HPDE6-E6E7 (cell line): ENCODE results near the gene IGFL2.
A peak's percentile ranks its signal among the peaks of the same experiment; 100 is the strongest.
"Not testable (repeated sequence)": the region's sequence is repeated elsewhere in the genome, so short reads cannot be mapped to it uniquely, and the experiment has no call there.

Experiments used
- DNase-seq: peaks from one replicate; pipeline ENCODE4 v3.0.0; 2011; ENCODE audit warnings: missing footprints; ENCODE audit errors: extremely low spot score

The IGFL2 gene

DNA sequence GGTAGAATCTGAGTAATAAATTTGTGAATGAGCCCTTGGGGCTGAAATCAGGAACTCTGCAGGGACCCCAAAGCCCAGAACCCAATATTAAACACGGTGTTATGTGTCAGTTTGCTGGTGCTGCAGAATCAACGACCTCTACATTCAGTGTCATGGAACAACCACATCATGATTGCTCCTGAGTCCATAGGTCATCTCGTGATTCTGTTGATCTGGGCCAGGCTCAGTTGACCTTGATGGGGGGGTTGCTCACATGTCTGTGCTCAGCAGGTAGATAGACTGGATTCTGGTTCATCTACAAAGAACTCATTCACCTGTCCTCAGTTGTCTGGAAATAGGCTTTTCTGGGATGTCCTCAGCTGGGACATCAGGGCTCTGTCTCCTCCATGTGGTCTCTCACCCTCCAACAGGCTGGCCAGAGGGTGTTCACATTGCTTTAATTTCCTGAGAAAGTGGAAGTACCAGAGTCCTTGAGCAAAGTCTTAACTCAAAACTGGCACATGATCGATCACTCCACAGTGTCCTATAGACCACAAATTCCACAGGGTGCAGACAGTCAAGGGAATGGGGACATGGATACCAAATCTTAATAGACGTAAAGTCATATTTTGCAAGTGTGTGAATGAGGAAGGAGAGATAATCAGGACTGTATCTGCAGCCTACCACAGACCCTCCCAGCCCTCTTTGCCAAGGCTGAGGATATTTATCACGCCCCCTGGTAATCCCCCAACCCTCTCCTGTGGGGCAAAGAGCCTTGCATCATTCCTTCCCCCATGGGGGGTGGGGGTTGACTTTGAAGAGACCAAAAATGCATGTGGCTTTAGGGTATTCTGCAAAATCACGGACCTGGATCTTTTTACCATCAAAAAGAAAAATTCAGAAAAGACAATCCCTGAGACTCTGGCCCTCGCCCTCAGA is 42.2 kb downstream of the IGFL2 start:
- DNase-seq = no peak

DNA sequence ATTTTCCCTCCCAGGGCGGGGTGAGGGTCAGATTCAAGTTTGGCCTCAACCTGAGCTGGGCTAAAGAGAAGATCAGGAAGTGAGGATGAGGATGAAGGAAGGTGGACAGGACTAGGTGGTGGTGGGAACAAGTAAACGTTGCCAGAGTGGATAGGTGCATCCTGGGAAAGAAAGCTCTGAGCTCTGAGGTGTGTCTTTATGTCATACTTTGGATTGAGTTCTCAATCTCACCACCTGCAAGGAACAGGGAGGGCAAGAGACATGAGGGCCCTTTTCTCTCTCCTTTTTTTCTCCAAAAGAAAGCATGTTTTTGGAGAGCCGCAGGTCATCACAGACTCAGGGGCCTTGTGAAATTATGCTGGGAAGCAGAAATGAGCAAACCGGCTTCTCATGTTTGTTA is 43.3 kb downstream of the IGFL2 start:
- DNase-seq = no peak

DNA sequence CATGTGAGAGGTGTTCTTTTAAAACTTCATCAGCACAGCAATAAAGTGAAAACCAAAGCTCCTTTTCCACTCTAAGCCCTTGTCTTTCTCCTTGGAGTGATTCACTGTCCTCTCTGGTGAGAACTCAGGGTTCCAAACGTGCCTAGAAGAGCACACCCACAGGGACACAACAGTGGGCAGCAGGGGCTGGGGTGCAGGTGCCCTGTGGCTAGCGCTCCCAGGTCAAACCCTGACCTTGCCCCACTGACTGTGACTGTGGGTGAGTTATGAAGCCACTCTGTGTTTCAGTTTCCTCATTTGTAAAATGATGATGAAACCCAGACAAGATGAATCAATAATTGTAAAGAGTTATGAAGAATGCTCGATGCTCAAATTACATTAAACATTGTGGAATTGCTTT is 43.9 kb downstream of the IGFL2 start:
- DNase-seq = no peak

DNA sequence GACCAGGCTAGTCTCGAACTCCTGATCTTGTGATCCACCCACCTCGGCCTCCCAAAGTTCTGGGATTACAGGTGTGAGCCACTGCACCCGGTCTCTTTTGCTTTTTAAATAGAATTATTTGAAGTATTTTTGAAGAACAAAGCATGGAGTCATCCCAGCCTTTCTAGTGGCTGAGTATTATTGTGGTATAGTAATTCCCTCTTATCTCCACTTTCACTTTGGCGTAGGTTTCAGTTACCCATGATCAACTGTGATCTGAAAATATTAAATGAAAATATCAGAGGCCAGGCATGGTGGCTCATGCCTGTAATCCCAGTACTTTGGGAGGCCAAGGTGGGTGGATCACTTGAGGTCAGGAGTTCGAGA is 44.6 kb downstream of the IGFL2 start:
- not testable (repeated sequence) for DNase-seq

DNA sequence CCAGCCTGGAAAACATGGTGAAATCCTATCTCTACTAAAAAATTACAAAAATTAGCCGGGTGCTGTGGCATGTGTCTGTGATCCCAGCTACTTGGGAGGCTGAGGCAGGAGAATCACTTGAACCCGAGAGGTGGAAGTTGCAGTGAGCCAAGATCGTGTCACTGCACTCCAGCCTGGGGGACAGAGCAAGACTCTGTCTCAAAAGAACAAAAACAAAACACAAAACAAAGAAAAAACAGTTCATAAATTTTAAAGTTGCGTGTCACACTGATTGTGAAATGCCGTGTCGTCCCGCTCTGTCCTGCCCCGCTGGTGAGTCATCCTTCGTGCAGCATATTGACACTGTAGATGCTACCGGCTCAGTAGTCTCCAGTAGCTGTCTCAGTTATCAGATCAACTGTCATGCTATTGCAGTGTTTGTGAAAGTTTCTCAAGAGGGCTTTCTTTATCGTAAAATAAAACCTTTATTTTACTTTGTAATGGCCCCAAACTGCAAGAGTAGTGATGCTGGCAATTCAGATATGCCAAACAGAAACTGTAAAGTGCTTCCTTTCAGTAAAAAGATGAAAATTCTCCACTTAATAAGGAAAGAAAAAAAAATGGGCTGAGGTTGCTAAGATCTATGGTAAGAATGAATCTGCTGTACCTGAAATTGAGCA is 45.1 kb downstream of the IGFL2 start:
- DNase-seq = peak; percentile 77

DNA sequence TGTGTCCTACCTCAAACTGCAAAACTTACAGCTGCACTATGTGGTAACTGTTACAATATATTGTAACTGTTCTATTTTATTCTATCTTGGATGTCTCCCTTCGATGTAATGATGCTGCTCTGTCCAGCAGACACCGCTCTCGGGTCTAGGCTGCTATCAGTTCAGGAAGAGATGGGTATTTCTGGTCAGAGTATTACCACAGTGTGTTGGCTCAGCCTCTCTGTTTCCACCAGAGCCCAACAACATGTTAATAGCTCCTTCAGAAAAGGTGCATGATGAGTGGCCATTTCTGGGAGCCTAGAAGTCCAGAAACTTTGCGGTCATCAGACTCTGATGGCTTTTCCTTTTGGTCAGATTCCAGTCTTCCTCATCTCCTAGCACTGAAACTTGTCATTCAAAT is 45.6 kb downstream of the IGFL2 start:
- DNase-seq = no peak

DNA sequence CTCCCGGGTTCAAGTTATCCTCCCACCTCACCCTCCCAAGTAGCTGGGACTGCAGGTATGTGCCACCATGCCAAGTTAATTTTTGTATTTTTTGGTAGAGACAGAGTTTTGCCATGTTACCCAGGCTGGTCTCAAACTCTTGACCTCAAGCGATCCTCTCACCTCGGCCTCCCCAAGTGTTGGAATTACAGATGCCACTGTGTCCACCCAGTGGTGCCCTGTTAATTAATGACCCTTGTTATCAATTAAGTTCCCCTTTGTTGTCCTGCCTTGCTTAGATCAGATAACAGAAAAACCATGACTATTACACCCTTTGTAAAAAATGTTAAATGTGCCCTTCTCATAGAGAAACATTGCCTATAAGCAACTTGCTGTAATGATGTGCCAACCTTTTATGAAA is 47.1 kb downstream of the IGFL2 start:
- DNase-seq = no peak

DNA sequence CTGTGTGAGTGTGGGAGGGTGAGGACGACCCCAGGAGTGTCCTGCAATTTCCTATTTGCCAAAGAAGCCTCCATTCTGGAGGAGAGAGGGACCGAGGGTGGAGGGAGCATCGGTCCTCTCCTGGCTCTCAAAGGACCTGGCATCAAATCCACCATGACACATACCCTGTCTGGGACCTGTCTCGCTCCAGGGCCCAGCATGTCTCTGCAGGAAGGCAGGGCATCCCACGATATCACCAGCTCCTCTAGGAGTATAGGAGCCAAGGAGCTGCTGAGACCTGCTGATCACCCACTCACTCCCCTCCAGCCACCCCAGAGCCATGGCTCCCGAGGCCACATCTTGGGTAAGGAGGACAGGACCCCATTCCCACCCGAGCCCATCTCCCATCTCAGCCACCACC is 47.9 kb downstream of the IGFL2 start:
- not testable (repeated sequence) for DNase-seq

DNA sequence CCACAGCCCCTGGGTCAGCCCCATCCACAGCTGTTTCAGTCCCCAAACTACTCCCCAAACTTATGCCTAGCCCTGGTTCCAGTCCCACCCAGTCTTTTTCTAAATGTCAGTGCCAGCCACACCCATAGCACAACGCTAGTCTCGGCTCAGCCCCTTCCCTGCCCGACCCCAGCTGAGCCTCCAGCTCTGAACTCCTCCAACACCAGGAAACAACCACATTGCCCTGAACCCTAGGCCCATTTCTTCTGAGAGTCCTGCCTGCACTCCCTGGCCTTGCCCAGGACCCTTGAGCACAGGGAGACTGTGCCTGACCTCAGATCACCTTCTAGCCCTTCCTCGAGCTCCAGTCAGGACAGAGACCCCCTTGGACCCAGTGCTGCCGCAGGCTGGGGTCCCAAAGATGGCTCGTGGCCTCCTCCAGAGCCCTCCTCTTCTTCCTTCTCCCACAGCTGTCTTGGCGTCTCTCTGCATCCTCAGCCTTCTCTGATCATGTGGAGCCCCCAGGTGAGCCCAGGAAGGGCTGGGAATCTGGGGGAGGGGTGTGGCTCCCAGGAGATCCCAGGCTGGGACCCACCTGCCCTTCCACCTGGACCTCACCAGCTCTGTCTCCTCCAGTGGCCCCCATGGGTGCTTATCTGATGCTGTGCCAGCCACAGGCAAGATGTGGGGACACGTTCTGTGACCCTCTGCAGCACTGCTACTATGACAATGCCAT is 48.5 kb downstream of the IGFL2 start:
- no peak for DNase-seq

DNA sequence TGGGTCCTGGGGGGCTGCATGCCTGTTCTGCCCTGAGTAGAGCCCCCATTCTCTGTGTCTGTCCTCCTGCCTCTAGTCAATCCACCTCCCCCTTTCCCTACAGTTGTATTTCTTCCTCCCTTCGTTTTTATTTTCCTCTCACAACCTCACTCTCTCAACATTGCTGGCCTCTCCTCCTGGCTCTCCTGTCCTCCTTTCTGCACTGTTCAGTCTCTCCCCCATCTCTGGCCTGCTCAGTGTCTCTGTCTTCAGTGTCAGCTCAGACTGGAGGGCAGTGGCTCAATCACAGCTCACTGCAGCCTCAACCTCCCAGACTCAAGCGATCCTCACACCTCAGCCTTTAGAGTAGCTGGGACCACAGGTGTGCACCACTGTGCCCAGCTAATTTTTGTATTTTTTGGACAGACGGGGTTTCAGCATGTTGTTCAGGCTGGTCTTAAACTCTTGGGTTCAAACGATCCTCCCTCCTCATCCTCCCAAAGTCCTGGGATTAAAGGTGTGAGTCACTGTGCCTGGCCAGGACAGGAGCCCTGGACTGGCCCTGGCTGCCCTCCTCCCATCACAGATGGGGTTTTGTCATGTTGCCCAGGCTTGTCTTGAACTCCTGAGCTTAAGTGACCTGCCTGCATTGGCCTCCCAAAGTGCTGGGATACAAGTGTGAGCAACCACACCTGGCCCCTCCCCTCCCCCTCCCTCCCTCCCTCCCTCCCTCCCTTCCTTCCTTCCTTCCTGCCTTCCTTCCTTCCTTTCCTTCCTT is 49.5 kb downstream of the IGFL2 start:
- no peak for DNase-seq

DNA sequence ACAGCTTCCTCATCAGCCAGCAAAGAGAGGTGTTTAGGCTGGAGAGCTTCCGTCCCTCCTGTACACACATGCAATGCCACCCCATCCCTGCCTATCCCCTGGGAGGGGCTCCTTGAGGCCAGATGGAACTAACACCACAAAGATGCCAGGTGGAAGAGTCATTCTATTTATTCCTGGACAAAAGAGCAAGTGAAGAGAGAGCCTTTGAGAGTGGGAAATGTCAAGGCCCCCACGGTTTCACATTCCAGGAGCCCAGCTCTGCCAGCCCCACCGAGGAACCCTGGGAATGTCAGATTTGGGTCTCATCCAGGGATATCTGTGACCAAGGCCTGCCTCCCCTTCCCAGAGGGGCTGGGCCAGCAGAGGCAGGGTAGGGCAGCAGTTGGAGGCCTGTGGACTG is 50.7 kb downstream of the IGFL2 start:
- DNase-seq = peak; percentile 54

DNA sequence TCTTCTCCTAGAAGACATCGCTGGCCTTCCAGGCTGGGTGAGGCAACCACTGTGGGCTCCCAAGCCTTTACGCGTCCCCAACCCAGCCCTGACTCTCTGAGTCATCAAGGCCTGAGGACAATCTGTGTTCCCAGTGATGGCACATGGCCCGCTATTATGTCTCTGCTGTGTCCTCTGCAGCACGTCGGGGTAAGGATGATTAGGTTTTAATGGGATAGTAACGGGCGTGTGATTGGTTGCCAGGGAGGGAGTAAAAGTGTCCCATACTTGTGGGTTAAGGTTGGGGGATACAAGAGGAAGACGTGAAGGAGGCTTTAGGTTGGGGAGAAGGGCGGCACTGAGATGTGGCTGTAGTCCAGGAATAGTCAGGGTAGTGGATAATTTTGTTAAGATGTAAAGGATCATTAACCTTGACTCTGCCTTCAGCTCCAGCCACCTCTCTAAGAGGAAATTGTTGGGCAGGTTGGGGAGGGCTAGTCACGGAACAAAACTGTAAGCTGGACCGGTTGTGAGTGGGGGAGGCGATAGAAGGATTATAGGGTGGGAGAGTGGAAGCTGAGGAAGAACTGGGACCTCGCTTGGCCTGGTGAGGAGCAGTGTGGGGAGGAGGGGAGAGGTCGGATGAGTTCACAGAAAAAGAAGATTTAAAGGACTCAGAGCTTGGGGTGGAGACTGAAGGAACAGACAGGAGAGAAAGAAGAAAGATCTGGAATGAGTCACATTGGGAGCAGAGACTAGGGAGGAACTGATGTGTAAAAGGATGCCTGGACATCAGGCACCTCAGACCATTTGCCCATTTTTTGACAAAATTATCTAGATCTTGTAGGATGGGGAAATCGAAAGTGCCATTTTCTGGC is 53.6 kb downstream of the IGFL2 start:
- DNase-seq = no peak

DNA sequence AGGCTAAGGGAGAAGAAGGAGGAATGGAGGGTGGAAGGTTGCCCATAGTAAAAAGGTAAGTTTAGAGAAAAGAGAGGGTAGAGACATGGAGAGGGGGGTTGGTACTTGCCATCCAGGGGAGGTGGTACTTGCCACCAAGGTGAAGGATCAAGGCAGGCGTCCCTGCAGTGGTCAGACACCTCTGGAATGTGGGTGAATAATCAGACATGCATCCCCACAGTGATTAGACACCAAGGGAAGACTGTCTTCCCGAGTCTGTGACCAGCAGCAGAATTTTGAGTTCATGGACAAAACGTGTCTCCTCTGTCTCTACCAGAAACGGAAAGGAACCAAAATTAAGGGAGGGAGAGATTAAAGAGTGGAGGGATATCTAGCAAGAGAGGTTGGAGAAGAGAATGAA is 54.4 kb downstream of the IGFL2 start:
- no peak for DNase-seq

DNA sequence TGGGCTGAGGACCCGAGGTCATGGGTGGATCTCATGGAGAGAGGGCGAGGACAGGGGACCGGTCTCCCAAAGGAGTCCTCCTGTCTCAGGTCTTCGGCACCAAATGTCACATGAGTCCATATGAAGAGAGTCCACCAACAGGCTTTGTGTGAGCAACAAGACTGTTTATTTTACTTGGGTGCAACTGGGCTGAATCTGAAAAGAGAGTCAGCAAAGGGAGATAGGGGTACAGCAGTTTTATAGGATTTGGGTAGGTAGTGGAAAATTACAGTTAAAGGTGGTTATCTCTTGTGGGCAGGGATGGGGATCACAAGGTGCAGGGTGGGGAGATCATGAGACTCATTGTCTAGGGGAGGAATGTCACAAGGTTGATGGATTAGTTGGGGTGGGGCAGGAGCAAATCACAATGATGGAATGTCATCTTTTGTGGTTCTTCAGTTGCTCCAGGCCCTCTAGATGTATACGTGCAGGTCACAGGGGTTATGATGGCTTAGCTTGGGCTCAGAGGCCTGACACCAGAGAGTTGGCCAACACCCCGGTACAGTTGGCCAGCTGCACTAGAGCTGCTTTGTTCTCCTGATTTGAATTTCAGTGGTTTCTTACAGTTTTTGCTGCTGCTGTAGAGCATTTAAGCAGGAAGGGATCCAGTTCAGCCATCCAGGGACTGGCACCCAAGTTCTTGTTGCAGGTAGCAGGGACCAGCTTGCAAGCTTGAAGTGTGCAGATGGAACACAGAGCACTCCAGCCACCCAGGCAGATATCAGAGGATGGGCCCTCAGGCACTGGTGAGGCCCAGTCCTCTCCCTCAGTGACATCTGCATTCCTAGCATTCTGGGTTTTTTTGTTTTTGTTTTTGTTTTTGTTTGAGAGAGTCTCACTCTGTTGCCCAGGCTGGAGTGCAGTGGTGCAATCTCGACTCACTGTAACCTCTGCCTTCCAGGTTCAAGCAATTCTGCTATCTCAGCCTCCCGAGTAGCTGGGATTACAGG is 55.1 kb downstream of the IGFL2 start:
- no peak for DNase-seq

DNA sequence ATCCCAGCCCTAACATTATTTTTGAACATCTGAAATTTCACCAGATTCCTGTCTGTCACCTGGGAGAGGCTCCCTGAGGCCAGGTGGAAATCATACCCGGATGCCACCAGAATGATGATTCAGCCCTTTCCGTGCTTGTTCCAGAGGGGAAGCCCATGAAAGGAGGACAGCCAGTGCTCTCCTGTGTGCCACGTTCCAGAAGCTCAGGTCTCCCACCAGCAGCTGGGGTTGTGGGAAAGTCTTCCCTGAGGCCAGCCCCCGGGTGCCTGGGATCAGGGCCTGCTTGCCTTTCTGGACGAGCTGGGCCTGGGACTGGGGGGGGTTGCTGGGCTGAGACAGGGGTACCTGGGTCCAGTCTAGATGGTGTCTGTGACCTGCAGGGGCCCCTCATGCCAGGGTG is 56.0 kb downstream of the IGFL2 start:
- DNase-seq = no peak

DNA sequence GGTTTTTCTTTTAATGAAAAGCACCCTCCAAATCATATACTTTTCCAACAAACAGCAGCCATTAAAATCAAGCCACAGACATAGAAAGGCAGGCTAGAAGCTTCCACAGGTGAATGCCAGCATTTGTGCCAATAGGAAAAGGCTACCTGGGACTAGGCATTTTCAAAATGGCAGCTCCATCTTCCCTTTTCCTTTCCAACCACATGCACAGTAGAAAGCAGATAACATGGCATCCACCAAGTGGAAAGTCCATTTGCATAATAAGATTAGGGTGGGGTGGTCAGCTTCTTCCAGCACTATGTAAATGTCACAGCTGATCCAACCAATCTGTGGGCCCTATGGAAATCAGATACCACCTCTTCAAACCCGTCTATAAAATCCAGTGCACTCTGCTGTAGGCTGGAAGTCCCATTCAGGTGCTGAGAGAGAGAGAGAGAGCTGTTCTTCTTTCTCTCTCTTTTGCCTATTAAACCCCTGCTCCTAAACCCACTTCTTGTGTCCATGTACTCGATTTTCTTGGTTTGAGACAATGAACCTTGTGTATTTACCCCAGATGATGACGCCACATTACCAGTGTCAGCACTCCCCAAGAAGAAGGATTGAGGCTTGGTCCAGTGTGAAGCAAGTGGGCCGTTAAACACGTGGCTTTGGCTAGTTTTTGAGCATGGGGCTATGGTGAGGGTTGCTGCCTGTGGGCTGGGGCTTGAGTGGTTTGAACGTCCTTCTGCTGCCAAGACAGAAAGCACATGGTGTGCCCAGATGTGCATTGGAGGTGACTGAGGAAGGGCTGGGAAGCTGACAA is 57.3 kb downstream of the IGFL2 start:
- no peak for DNase-seq

DNA sequence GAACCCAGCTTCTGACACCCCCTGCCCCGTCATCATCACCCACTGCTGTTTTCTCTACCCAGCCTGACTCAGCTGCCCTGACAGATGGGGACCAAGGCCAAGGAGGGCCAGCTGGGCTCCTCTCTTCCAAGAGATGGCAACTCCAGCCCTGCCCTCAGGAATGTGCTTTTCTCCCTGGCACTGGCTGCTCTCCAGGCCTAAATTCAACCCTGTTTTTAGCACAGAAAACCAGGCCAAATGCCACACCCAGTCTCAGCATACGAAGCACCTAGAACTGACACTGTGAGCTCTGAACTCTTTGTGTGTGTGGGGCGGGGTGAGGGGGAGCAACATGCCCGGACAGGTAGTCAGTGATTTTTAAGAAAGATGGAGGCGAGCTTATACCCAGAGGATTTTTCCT is 58.1 kb downstream of the IGFL2 start:
- peak; percentile 65 for DNase-seq

DNA sequence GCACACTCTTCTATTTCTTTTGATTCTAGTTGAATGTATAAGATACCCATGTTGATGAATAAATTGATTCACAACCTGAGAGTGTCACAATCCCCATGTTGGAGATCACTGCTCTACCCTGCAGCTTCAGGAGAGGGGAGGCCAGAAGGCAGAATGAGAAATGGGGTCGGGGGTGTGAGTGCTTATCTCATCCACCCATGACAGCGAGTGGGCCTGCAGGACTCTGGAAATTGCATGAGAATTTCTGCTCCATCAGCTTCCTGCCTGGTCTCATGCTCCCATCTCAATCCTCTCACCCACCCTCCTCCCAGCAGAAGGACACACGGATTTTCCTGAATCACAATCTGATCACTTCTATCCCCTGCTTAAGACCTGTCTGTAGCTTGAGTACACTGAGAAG is 58.6 kb downstream of the IGFL2 start:
- DNase-seq = no peak

DNA sequence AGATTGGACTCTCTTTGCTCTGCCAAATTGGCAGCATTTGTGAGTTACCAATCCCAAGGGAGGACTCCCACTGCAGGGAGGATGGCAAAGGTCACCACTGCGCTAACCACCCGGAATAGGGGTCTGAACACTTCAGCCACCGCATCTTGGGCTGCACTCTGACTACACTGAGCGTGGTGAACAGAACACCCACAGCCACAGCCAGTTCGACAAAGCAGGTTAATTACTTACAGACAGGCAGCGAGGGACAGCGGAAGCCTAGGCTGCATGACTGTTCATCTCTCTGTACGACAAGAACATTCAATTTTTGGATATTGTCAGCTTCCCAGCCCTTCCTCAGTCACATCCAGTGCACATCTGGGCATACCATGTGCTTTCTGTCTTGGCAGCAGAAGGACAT is 59.8 kb downstream of the IGFL2 start:
- not testable (repeated sequence) for DNase-seq
